Epithelial cell of proximal tubule (primary cell): ENCODE data around the gene HAGHL. TPM values are rescaled to one million over a fixed set of nuclear protein-coding genes. Genes with fewer than 3 reads are reported as not detected.

Source experiments
- DNase-seq: peaks from one replicate; pipeline ENCODE4 v3.0.0-alpha.2; 2011; ENCODE audit warnings: low read depth
- H3K4me3 ChIP-seq: 2 replicates; pipeline ENCODE4 v1.5.1; 2011; ENCODE audit warnings: low read depth, mild to moderate bottlenecking, low read length
- total RNA-seq: library from RNA; depleted of rRNA; stranded (reverse); fragments of >200 nt; gene quantifications from 2 replicates; pipeline ENCODE4 v1.2.3, GENCODE V29; 2015
- TF ChIP-seq, protein P1 (sequence below): conservative IDR thresholded peaks from 2 replicates; pipeline ENCODE4 v1.5.1; 2012; ENCODE audit warnings: low read depth, mild to moderate bottlenecking, low read length

The HAGHL gene
- total RNA-seq, 1 donor from 2014 or later: 15.5 TPM

DNA sequence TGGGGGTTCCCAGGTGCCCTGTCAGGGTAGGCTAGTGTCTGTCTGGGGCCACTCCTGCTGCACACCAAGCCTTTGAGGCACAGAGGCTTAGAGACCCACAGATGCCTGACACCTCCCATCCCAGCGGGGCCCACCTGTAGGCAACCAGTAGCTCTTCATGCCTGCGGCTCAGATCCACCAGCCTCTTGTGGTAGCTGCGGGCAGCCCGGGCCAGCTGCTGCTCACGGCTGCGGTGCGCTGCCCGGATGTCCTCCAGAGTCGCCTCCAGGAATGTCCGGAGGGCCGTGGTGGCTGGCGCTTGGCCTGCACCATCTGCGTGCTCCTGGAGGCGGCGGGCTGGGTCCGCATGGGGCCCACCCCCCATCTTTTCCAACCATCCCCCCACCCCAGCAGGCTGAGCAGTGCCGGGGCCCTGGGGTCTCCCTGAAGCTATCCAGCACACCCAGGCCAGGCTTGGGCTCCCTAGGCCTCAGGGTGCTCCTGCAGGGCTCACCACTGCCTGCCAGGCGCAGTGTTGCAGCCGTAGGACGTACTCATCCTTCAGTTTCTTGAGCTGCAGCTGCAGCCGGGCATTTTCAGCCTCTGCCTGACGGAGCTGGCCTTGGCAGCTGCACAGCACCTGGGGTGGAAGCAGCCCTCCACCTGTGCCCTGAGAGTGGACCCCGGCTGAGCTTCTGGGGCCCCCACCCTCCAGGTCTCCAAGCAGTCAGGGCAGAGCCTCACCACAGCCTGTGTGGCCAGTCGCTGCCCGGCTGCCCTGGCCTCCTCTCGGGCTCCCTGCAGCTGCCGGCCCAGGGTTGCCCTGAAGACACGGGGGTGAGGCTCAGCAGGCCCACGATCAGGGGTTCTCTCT lies 2.5 kb upstream of the HAGHL start:
- H3K4me3 ChIP-seq: no peak overlapping the region
- no peak for DNase-seq
- TF ChIP-seq, protein P1, sequence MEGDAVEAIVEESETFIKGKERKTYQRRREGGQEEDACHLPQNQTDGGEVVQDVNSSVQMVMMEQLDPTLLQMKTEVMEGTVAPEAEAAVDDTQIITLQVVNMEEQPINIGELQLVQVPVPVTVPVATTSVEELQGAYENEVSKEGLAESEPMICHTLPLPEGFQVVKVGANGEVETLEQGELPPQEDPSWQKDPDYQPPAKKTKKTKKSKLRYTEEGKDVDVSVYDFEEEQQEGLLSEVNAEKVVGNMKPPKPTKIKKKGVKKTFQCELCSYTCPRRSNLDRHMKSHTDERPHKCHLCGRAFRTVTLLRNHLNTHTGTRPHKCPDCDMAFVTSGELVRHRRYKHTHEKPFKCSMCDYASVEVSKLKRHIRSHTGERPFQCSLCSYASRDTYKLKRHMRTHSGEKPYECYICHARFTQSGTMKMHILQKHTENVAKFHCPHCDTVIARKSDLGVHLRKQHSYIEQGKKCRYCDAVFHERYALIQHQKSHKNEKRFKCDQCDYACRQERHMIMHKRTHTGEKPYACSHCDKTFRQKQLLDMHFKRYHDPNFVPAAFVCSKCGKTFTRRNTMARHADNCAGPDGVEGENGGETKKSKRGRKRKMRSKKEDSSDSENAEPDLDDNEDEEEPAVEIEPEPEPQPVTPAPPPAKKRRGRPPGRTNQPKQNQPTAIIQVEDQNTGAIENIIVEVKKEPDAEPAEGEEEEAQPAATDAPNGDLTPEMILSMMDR: no peak

DNA sequence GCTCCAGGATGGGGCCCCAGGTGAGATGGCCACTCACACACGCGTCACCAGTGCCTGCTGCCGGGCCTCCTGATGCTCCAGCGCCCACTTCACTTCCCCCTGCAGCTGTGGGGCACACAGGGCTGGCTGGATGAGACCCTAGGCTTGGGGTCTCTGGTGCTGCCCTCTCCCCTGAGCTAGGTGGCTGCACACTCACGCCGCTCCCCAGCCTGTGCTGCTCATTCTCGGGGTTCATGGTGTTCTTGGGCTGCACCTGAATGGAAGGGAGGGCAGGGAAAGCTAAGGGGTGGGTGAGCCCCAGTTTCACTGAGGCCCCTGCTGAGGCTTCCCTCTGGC lies 1.9 kb upstream of the HAGHL start:
- no peak for DNase-seq
- TF ChIP-seq, protein P1: no peak
- H3K4me3 ChIP-seq: no peak overlapping the region

DNA sequence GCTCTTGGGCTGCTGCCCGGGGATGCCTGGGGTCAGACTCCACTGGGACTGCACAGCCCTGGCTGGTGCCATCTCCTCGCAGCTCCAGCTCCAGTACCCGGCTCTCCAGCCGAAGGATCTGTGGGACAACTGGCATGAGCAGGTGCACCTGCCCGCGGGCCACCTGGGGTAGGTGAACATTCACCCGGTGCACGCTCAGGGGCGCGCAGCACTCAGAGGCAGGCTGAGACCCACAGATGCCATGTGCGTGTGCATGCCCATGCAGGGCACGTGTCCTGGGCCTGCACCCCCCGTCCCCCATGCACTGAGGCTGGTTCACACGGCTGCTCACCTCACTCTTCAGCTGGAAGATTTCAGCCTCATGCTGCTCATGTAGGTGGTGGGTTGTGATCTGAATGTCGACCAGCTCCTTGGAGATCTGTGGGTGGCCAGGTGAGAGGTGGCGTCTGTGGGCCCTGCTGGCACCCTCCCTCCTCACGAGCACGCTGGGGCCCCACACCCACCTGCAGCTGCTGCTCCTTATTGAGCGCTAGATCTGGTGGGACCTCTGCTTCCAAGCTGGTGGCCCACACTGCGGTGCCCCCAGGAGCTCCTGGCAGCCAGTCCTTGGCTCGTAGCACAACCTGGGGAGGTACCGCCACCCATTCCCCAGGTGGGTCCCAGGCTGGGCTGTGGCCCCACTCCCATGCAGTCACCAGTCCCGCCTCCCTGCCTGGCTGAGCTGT lies 1.3 kb upstream of the HAGHL start:
- no peak for DNase-seq
- H3K4me3 ChIP-seq: no peak overlapping the region
- TF ChIP-seq, protein P1: no peak

DNA sequence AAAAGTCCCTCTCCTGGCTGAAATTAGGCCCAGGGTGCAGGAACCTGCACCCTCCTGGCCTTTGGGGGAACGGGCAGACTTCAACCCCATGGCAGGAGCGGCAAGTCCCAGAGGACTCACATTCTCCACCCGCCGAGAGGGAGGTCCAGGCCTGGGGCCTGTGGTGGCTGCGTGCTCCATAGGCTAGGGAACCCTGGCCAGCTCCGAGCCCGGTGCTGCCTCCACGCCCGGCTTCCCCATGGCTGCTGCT lies 793 bp upstream of the HAGHL start:
- no peak for DNase-seq
- peak overlapping the region; percentile 51 for H3K4me3 ChIP-seq
- TF ChIP-seq, protein P1: no peak

DNA sequence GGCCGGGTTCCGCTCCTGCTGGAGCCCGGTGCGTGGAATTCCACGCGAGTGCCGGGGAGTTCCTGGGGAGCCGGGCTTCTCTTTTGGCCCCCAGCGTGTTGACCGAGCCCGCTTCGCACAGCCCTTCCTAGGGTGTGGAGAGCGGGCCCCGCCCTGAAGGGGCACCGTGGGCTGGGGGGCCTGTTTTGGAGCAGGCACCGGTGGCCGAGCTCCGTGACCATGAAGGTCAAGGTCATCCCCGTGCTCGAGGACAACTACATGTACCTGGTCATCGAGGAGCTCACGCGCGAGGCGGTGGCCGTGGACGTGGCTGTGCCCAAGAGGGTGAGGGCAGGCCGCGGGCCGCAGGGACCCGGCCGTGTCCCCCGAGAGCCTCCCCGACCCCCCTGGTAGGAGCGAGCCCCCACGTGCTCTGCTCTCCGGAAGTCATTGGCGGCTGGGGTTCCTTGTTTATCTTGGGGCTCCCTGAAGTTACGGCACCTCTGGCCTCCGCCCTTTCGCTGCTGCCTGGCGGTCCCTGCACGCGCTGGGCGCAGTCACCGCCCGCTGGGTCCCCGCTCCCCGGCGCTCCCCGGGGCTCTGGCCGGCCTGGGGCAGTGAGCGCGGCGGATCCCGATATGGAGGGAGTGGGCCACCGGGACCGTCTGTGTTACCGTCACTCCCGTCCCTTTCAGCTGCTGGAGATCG lies 528 bp downstream of the HAGHL start:
- peak overlapping the region; percentile 81 for H3K4me3 ChIP-seq
- DNase-seq: no peak
- TF ChIP-seq, protein P1: no peak

DNA sequence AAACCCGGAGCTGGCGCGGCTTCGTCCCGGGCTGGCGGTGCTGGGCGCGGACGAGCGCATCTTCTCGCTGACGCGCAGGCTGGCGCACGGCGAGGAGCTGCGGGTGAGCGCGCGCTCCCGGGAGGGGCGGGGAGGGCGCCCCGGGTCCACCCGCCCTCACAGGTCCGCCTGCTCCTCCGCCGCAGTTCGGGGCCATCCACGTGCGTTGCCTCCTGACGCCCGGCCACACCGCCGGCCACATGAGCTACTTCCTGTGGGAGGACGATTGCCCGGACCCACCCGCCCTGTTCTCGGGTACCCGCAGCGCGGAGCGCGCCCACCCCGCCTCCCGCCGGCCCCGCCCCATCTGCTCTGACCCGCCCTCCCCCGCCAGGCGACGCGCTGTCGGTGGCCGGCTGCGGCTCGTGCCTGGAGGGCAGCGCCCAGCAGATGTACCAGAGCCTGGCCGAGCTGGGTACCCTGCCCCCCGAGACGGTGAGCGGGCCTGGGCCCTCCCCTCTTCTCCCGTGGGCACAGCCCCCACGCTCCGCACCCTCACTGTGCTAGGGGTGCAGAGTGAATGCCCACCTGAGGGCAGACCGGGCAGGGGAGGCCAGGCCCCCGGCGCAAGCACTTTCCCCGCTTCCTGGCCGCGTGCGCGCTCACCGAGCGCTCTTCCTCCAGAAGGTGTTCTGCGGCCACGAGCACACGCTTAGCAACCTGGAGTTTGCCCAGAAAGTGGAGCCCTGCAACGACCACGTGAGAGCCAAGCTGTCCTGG lies 1.4 kb downstream of the HAGHL start:
- TF ChIP-seq, protein P1: no peak
- DNase-seq: no peak
- peak overlapping the region; percentile 81 for H3K4me3 ChIP-seq
